OCI-LY1 (cell line): Measurements from ENCODE around the gene VAV3.

Experiments
- H2AFZ ChIP-seq: fragments of 200-600 bp; sonication (generic), shearing (Covaris generic); 2 replicates; pipeline ENCODE4 v1.6.0; 2014; ENCODE audit warnings: antibody characterized with exemption, mild to moderate bottlenecking, low read length
- H3F3A ChIP-seq: fragments of 200-600 bp; sonication (generic), shearing (Covaris generic); 2 replicates; pipeline ENCODE4 v1.6.0; 2014; ENCODE audit warnings: mild to moderate bottlenecking, antibody characterized with exemption, low read length, moderate library complexity; ENCODE audit not compliant: insufficient read depth
- H3K27ac ChIP-seq: fragments of 200-600 bp; sonication (generic); 2 replicates; pipeline ENCODE4 v1.5.1; 2014; ENCODE audit warnings: low read length, mixed run types, mild to moderate bottlenecking, low read depth; ENCODE audit not compliant: poor library complexity, severe bottlenecking
- H3K27me3 ChIP-seq: fragments of 200-600 bp; sonication (generic); 2 replicates; pipeline ENCODE4 v1.6.0; 2014; ENCODE audit warnings: antibody characterized with exemption, mild to moderate bottlenecking, low read length, moderate library complexity; ENCODE audit not compliant: insufficient read depth
- H3K36me3 ChIP-seq: fragments of 200-600 bp; sonication (generic); 2 replicates; pipeline ENCODE4 v1.6.1; 2014; ENCODE audit warnings: mild to moderate bottlenecking, antibody characterized with exemption, low read length, moderate library complexity, mixed read lengths; ENCODE audit not compliant: insufficient read depth
- H3K4me1 ChIP-seq: fragments of 200-600 bp; sonication (generic); 2 replicates; pipeline ENCODE4 v1.5.1; 2014; ENCODE audit warnings: mild to moderate bottlenecking, low read length, moderate library complexity; ENCODE audit not compliant: insufficient read depth, severe bottlenecking
- H3K4me2 ChIP-seq: fragments of 200-600 bp; sonication (generic), shearing (Covaris generic); 2 replicates; pipeline ENCODE4 v1.6.1; 2014; ENCODE audit warnings: low read length
- H3K4me3 ChIP-seq: fragments of 200-600 bp; sonication (generic); 2 replicates; pipeline ENCODE4 v1.5.1; 2014; ENCODE audit warnings: low read length, low read depth, mild to moderate bottlenecking, mixed read lengths; ENCODE audit not compliant: poor library complexity, severe bottlenecking
- H3K79me2 ChIP-seq: fragments of 200-600 bp; shearing (Covaris generic); 2 replicates; pipeline ENCODE4 v1.6.1; 2016; ENCODE audit warnings: mixed run types, low read length, mixed read lengths; ENCODE audit not compliant: insufficient read depth
- H3K9ac ChIP-seq: fragments of 200-600 bp; sonication (generic), shearing (Covaris generic); 2 replicates; pipeline ENCODE4 v1.6.1; 2014; ENCODE audit warnings: mild to moderate bottlenecking, low read length, mixed read lengths
- H3K9me2 ChIP-seq: fragments of 200-600 bp; sonication (generic), shearing (Covaris generic); 2 replicates; pipeline ENCODE4 v1.6.1; 2014; ENCODE audit warnings: low read depth, mild to moderate bottlenecking, low read length, mixed read lengths
- H3K9me3 ChIP-seq: fragments of 200-600 bp; shearing (Covaris generic); 2 replicates; pipeline ENCODE4 v1.6.1; 2014; ENCODE audit warnings: low read length, mixed read lengths
- H4K20me1 ChIP-seq: fragments of 200-600 bp; sonication (generic), shearing (Covaris generic); 2 replicates; pipeline ENCODE4 v1.6.0; 2016; ENCODE audit warnings: mild to moderate bottlenecking, low read length; ENCODE audit not compliant: insufficient read depth
- CTCF ChIP-seq: fragments of 200-600 bp; sonication (generic), shearing (Covaris generic); IDR thresholded peaks from 2 replicates; pipeline ENCODE4 v1.5.1; 2017; ENCODE audit warnings: mild to moderate bottlenecking, antibody characterized with exemption, low read length, moderate library complexity, mixed read lengths
- EZH2 ChIP-seq: fragments of 200-600 bp; sonication (generic), shearing (Covaris generic); IDR thresholded peaks from 2 replicates; pipeline ENCODE4 v1.8.0; 2017; ENCODE audit warnings: borderline replicate concordance, mixed run types, mild to moderate bottlenecking, antibody characterized with exemption, low read length, moderate library complexity, mixed read lengths

Gene VAV3

DNA sequence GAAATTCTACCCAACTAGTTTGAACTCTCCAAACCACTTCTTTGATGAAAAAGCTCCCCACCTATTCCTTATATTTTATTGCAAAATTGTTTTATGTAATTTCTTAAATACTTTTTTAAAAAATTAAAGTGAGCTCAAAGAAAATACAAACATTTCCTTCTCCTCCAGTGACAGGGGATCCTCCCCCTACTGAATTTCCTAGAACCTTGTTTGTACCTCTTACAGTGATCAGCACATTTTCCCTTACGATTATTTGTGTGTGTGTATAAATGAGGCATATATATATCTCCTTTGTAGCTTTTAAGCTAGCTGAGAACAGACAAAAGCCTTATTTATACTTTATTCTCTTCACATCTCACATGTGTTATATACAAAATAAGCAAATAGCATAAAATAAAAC lies 44.4 kb downstream of the VAV3 start:
- Histone ChIP-seq H3K9me3 (no peaks in the 10 kb centered on the region), H3K4me1 (peaks cover 28% of the 10 kb centered on the region), H3K9ac (no peak overlapping the region), H2AFZ (no peak overlapping the region), H3K9me2 (no peaks in the 10 kb centered on the region), H3K36me3 (no peaks in the 10 kb centered on the region), H3K4me2 (no peak overlapping the region), H4K20me1 (no peaks in the 10 kb centered on the region), H3K79me2 (no peaks in the 10 kb centered on the region), H3K27me3 (no peaks in the 10 kb centered on the region), H3K27ac (no peak overlapping the region), H3K4me3 (no peak overlapping the region), H3F3A (no peaks in the 10 kb centered on the region)
- no peak for TF ChIP-seq CTCF
- TF ChIP-seq EZH2 = no peak

GRCh38 chr1:107919953-107920352 lies 45.0 kb downstream of the VAV3 start:
- Histone ChIP-seq H3K9ac (no peak overlapping the region), H3F3A (no peaks in the 10 kb centered on the region), H3K9me3 (no peaks in the 10 kb centered on the region), H3K36me3 (no peaks in the 10 kb centered on the region), H3K4me1 (peaks cover 29% of the 10 kb centered on the region), H4K20me1 (no peaks in the 10 kb centered on the region), H3K4me2 (peak overlapping the region; percentile 33; the same call in 1 of the 2 replicates), H3K4me3 (no peak overlapping the region), H3K27me3 (no peaks in the 10 kb centered on the region), H3K27ac (no peak overlapping the region), H2AFZ (no peak overlapping the region), H3K79me2 (no peaks in the 10 kb centered on the region), H3K9me2 (no peaks in the 10 kb centered on the region)
- no peak for TF ChIP-seq EZH2
- no peak for TF ChIP-seq CTCF

GRCh38 chr1:107914119-107914765 lies 50.7 kb downstream of the VAV3 start:
- Histone ChIP-seq H3K27me3 (no peaks in the 10 kb centered on the region), H3K9me2 (no peaks in the 10 kb centered on the region), H3K9me3 (no peaks in the 10 kb centered on the region), H3K9ac (no peak overlapping the region), H4K20me1 (no peaks in the 10 kb centered on the region), H3K27ac (peak overlapping the region; percentile 43), H3K4me3 (no peak overlapping the region), H2AFZ (no peak overlapping the region), H3K36me3 (no peaks in the 10 kb centered on the region), H3F3A (no peaks in the 10 kb centered on the region), H3K4me2 (no peak overlapping the region), H3K4me1 (peaks cover 31% of the 10 kb centered on the region), H3K79me2 (peaks cover 4% of the 10 kb centered on the region; the same call in 1 of the 2 replicates)
- TF ChIP-seq EZH2 = no peak
- TF ChIP-seq CTCF = no peak
